ENCODE measurements around the gene SERPINA4.

- TF ChIP-seq, protein P1, sequence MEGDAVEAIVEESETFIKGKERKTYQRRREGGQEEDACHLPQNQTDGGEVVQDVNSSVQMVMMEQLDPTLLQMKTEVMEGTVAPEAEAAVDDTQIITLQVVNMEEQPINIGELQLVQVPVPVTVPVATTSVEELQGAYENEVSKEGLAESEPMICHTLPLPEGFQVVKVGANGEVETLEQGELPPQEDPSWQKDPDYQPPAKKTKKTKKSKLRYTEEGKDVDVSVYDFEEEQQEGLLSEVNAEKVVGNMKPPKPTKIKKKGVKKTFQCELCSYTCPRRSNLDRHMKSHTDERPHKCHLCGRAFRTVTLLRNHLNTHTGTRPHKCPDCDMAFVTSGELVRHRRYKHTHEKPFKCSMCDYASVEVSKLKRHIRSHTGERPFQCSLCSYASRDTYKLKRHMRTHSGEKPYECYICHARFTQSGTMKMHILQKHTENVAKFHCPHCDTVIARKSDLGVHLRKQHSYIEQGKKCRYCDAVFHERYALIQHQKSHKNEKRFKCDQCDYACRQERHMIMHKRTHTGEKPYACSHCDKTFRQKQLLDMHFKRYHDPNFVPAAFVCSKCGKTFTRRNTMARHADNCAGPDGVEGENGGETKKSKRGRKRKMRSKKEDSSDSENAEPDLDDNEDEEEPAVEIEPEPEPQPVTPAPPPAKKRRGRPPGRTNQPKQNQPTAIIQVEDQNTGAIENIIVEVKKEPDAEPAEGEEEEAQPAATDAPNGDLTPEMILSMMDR (conservative IDR thresholded peaks at IDR 0.05), result no peak
- no peak for TF ChIP-seq EZH2 (IDR thresholded peaks at IDR 0.05; ENCODE audit: low read depth)
Observed at GRCh38 chr14:94569381-94570001, 8.2 kb downstream of the SERPINA4 start.

Data from PC-9 (cell line).